NCI-H1048 (cell line): ENCODE data around the gene AFMID.
"Not testable (repeated sequence)": the region's sequence is repeated elsewhere in the genome, so short reads cannot be mapped to it uniquely, and the experiment has no call there.

Experiments used
- DNase-seq: peaks from one replicate; lab custom pipeline; 2025; lab: John Stamatoyannopoulos, UW

AFMID gene

GRCh38 chr17:78223765-78224164 lies 36.6 kb downstream of the AFMID start:
- no peak for DNase-seq

- DNase-seq: no peak
These were observed 37.3 kb downstream of the AFMID start for GRCh38 chr17:78224231-78225087.

DNA sequence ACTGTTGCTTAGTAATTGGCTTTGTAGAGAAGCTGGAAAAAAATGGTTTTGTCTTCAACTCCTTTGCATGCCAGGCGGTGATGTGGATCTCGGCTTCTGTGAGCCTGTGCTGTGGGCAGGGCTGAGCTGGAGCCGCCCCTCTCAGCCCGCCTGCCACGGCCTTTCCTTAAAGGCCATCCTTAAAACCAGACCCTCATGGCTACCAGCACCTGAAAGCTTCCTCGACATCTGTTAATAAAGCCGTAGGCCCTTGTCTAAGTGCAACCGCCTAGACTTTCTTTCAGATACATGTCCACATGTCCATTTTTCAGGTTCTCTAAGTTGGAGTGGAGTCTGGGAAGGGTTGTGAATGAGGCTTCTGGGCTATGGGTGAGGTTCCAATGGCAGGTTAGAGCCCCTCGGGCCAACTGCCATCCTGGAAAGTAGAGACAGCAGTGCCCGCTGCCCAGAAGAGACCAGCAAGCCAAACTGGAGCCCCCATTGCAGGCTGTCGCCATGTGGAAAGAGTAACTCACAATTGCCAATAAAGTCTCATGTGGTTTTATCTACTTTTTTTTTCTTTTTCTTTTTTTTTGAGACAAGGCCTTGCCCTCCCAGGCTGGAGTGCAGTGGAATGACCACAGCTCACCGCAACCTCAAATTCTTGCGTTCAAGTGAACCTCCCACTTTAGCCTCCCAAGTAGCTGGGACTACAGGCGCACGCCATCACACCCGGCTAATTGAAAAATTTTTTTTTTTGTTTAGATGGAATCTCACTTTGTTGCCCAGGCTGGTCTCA lies 38.1 kb downstream of the AFMID start:
- DNase-seq: no peak

DNA sequence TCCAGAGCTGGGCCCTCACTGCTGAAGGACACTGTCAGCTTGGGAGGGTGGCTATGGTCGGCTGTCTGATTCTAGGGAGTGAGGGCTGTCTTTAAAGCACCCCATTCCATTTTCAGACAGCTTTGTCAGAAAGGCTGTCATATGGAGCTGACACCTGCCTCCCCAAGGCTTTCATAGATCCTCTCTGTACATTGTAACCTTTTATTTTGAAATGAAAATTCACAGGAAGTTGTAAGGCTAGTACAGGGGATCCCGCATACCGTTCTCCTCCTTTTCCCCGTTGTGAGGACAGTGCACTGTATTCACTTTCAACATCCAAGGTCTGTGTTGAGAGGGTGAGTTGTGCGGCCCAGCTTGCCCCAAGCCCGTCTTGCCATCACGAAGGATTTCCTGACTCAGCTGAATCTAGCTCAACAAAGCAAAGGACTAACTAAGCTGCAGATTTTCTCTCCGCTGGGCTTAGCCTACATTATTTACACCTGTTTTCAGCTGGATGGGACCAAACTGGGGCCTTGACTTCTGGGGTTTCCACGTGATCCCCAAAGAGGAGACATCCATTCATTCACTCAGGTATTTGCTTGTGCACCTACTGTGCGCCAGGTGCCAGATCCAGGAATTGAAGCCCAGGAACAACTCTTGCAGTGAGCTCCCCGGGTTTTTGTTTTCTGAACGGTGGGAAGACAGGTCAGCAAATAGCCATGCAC lies 39.0 kb downstream of the AFMID start:
- no peak for DNase-seq

- no peak for DNase-seq
These were observed 39.7 kb downstream of the AFMID start for GRCh38 chr17:78226759-78227454.

GRCh38 chr17:78227455-78227916 lies 40.3 kb downstream of the AFMID start:
- no peak for DNase-seq

DNA sequence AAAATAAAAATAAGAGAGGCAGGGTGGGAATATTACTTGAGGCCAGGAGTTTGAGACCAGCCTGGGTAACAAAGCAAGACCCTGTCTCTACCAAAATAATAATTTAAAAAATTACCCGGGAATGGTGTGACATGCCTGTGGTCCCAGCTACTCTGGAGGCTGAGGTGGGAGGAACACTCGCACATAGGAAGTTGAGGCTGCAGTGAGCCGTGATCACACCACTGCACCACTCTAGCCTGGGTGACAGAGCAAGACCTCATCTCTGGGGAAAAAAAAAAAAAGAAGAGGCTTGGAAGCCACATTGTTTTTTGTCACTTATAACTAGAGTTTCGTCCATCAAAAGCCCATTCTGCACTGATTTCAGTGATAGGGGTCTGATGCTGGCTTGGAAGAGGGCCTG lies 41.0 kb downstream of the AFMID start:
- DNase-seq: no peak

DNA sequence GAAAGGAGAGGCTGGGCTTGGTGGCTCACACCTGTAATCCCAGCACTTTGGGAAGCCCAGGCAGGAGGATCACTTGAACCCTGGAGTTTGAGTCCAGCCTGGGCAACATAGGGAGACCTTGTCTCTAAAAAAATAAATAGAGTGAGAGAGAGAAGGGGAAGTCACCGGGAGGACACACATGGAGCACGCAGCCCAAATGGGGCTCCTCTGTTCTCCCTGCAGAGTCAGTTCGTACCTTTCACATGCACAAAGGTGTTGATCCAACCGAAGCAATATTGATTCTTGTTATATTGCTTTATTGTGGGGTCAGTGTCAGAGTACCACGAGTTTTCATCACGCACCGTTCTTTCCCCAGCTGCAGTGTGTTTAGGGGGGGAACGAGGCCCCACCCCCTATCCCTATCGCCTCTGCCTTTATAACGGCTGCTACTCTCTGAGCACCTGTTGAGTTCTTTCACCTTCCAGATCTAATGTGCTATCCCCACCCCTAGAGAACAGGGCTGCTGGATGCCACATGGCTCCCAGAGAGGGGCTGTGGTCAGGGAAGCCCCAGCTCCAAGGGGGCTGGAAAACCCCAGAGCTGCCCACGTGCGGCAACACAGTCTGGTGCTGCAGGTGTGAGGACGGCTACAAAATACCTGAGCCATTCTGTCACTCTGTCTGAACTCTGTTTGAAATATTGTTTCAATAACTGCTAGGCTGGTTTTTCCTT lies 43.2 kb downstream of the AFMID start:
- DNase-seq: no peak

DNA sequence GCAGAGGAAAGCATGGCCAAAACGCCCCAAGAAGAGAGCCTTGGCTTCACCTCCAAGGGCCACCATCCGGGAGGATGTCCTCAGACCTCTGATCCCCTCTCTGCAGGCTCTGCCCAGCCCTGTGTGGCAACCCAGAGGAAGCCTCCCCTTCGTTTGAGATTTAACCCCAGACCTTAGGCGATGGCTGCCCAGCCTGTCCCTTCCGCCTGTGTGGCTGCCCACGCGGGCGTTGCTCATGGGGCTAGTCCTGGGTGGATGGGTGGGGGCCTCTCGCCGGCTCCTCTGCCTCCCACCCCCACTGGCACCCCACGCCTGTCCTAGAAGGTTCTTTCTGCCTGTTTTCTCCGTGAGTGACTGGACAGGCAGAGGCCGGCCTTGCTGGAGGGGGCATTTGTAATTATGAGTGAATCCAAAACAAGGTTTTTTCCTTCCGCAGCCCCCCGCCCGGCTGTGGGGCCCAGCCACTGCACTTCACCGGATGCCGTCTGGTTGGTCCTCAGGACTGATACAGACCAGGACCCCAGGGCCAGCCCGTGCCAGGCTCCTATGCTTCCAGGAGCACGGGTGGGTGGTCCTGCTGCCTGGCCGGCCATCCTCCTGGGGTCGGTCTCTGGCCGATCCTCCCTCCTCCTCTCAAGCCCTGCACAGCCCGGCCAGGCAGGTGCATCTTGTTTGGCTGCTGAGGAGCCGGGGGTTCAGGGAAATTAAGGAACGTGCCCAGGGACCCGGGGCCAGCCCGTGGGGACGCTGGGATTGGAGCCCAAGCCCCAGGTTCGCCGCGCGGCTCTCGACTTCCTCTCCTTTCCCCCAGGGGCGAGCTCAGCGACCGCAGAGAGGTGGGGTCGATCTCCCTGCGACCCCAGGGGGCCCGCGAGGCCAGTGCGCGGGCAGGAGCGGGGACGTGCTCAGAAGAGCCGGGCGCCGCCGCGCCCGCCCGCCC lies 44.1 kb downstream of the AFMID start, which contains the start of gene TMEM235:
Gene TMEM235, plus strand, starts transcription at position 636 of the 940 bp plus-strand sequence. CDS start 393 bp downstream, outside the sequence.
- no peak for DNase-seq

DNA sequence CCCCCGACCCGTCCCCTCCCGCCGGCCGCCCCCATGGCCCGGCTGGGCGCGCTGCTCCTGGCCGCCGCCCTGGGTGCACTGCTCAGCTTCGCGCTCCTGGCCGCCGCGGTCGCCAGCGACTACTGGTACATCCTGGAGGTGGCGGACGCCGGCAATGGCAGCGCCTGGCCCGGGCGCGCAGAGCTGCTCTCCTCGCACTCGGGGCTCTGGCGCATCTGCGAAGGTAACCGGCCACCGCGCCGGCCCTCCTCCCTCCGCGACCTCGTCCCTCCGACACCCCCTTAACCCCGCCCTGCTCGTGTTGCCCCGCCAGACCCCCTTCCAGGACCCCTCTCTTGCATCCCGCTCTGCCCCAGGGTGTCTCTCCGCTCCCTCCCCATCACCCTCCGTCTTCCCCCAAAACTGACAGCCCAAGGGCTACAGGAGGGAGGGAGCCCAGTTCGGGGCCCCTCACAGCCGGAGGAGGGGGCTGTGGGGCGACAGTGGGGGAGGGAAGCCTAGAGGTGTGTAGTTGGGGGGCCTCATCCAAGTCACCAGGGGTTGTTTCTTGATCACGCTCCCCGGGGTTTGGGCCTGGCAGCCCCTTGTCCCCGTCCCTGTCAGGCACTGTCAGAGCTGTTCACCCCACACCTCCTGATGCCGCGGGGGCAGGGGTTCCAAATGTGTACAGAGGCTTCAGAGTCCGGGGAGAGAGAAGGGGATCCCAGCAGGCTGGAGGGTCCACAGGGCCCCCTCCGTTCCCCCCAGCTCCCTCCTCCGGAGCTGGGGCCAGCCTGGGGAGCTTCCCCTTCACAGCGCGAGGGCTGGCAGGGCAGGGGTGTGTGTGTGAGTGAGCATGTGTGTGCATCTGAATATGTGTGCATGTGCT lies 45.1 kb downstream of the AFMID start:
- no peak for DNase-seq

GRCh38 chr17:78232859-78233173 lies 45.7 kb downstream of the AFMID start:
- no peak for DNase-seq

DNA sequence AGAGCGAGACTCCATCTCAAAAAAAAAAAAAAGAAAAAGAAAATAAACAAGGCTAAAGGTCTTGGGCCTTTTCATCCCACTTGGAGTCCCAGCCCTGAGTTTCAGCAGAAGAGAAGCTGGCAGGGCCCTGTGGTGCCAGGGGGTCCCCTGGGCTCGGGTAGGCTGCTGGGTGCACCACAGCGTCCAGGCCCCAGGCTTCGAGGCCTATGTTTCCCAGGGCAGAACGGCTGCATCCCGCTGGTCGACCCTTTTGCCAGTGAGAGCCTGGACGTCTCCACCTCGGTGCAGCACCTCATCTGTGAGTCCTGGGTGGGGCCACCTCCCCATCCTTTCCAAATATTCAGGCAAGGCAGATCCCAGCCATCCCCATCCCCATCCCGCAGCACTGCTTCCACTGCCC lies 46.5 kb downstream of the AFMID start:
- DNase-seq: no peak

GRCh38 chr17:78234261-78234865 lies 47.2 kb downstream of the AFMID start:
- DNase-seq: no peak

GRCh38 chr17:78235022-78235421 lies 47.9 kb downstream of the AFMID start:
- DNase-seq: not testable (repeated sequence)

- DNase-seq: no peak
These were observed 48.7 kb downstream of the AFMID start for GRCh38 chr17:78235885-78236284.

DNA sequence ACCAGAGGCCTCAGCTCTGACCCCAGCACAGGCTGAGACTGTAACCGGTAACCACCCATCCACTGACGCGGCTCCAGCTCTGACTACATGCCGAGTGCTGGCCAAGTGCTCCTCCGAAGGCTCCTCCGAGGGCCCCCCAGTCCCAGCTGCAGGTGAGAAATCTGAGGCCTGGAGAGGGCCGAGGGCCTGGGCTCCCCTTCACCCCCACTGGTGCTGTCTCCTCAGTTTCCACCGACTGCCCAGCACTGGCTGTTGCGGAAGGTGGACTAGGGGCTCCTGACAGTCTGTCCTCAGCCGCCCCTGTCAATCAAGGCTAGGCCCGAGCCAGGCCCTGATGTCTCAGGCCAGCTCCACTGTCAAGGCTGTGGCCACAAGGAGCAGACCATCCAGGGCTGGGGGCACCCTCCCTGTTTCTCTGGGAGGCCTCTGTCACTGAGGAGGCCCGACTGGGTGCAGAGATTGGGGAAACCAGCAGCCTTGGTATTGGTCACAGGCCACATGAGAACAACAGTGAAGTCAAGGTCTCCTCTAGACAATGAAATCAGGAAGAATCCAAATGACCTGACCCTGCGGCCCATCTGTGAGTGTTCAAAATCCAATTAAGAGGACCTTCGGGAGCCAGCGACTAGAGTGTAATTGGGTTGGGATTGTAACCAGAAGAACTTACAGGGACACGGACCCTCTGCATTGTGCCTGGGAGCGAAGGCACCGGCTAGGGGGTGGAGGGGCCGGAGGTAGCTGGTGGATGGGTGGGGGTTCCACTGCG lies 49.4 kb downstream of the AFMID start:
- no peak for DNase-seq

DNA sequence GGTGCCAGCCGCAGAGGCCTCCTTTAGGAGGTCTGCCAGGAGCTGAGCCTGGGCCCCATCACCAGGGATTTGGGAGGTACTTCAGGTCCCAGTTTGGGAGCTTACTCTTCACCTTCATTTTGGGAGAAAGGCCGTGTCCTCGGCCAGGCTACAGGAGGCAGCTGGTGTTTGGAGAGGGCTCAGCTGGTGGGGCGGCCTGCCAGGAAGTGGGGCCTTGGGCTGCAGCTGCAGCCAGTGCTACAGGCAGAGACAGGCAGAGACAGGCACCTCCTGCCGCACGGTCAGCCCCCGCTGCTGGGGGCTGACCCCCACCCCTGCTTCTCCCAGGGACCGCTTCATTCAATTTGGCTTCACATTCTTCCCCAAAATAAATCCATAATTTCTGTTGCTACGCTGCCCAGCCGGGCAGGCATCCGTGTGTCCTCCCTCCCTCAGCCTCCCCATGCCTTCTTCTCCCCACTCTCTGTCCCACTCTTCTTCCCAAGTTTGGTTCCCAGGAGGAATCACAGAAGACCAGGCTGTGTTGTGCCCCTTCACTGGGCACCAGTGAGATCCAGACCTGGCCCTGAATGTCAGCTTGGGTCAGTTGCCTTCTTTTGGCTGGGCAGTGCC lies 50.3 kb downstream of the AFMID start:
- DNase-seq: no peak
